NOMO-1 treated with DMSO at 0.1 percent for 48 hours (cell line): ENCODE data around the gene RAB4A.
A peak's percentile ranks its signal among the peaks of the same experiment; 100 is the strongest.
"Not testable (repeated sequence)": the region's sequence is repeated elsewhere in the genome, so short reads cannot be mapped to it uniquely, and the experiment has no call there.

Experiments
- DNase-seq: peaks from one replicate; lab custom pipeline; 2025; ENCODE audit not compliant: unreplicated experiment; lab: John Stamatoyannopoulos, UW

RAB4A gene

DNA sequence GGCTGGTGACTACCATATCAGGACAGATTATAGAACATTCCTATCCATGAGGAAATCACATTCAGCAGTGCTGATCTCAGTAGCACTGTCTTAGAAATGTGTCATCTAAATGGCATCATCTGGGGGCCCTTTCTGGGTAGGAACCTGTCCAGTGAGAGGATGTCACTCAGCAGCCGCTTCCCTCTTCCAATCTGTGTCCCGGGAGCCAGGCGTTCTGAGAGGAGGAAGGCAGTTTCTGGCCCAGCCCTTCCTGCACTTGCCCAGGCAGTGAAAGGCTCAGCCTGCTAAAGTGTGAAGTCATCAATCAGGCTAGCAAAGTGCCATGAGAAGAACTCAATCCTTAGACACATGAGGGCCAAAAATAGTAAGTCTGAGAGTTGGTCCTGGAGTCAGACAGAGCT lies 25.6 kb downstream of the RAB4A start:
- DNase-seq, result no peak

DNA sequence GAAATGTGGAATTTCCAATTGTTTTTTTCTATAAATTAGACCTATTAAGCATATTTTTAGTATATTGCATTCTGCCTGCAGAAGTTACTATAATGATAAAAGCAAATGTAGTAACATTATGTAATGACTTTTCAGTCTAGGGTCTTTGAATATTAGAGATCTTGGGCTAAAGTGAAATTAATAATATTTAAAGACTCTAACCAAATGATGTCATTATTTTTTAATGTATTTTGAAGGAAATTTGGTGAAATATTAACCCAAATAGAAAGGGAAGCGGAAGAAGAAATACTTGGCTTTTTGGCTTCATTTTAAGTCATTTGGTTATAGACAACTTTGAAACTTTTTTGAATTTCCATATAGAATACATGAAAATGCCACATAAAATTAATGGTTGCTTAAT lies 26.8 kb downstream of the RAB4A start:
- no peak for DNase-seq

DNA sequence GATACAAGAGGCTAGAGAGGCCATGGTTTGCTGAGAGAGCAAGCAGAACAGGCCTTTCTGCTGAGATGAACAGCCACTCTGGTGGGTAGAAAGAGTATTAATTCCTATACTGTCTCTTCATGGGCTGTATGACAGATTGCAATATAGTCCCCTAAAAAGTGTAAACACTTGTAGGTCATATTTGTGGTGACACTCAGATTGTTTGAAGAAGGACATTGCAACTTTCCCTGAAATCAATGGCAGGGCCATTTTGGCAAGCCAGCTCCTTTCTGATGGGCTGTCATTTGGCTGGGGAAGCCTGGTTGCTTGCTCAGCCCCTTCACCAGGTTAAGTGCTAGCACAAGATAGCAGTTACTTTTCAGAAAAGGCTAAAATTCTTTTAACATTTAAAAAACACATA lies 27.5 kb downstream of the RAB4A start:
- no peak for DNase-seq

- no peak for DNase-seq
These were observed 28.1 kb downstream of the RAB4A start for GRCh38 chr1:229298887-229299503.

GRCh38 chr1:229300099-229300757 lies 29.3 kb downstream of the RAB4A start:
- no peak for DNase-seq

DNA sequence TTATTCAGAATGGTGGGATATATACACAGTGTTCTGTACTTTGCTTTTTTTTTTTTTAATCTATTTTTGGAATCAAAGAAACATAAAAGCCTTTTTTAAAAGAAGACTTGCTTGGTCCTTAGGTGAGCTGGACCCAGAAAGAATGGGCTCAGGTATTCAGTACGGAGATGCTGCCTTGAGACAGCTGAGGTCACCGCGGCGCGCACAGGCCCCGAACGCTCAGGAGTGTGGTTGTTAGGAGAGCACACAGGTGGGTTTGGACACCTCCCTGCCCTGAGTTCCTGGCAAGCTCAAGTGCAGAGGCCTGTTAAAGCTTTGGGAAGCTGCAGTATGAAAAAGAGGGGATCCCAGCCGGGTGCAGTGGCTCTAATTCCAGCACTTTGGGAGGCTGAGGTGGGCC lies 31.8 kb downstream of the RAB4A start:
- no peak for DNase-seq

DNA sequence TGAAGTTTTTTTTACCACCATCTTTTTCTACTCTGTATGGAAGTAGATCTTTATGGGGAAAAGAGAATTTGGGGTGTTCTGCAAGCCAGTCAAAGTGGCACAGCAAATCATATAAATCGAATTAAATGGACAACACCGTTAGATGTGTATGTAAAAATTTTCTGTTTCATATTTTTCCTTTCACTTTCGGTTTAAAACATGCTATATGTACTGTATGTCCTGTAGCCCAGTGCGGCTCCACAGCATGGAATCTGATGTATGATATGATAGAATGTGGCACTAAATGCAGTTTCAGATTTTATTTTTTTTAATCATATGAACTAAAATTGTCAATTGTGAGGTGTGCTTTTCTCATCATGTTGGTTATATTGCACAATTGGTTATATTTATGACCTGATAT lies 32.9 kb downstream of the RAB4A start:
- DNase-seq, result no peak

DNA sequence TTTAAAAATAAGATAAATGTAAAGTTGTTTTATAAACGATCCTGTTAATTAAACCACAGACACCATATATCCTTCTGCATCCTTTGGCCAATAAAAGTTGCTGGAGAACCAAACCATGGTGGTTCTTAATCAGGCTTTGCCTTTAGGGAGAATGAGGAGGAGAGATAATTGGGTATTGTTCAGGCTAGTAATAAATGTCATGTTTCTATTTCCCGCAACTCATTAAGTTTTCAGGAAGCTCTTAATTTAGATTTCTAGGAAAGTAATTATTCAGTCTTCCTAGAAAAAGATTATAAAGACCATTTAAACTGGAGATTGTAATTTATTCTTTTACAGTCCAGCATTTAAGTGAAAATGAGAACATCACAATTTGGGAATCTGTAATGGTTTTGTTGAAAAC lies 34.5 kb downstream of the RAB4A start:
- no peak for DNase-seq

GRCh38 chr1:229309074-229309473 lies 38.2 kb downstream of the RAB4A start:
- no peak for DNase-seq

- DNase-seq, result no peak
These were observed 38.8 kb downstream of the RAB4A start for GRCh38 chr1:229309684-229310083.

GRCh38 chr1:229310833-229311232 lies 39.9 kb downstream of the RAB4A start:
- no peak for DNase-seq

GRCh38 chr1:229316166-229316565 lies 45.3 kb downstream of the RAB4A start:
- DNase-seq, result no peak

GRCh38 chr1:229318056-229318455 lies 47.1 kb downstream of the RAB4A start:
- DNase-seq, result no peak

DNA sequence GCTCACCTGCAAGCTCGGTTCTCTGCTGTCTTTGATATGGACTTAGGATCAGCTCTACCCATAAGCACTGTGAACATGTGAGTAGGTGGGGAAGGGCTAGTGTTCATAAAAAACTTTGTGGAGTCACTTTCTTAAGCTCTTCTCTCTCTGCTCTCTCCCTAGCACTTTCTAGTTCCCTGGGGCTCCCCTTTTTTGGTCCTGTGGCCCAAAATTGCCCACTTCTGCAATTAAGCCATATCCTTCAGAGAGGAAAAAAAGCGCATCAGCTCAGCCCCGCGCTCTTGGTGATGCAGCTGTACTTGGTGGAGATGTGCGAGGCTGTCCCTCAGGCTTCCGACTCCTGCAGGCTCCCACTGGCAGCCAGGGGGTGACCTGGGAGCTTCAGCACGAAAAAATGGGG lies 48.6 kb downstream of the RAB4A start:
- DNase-seq, result no peak

DNA sequence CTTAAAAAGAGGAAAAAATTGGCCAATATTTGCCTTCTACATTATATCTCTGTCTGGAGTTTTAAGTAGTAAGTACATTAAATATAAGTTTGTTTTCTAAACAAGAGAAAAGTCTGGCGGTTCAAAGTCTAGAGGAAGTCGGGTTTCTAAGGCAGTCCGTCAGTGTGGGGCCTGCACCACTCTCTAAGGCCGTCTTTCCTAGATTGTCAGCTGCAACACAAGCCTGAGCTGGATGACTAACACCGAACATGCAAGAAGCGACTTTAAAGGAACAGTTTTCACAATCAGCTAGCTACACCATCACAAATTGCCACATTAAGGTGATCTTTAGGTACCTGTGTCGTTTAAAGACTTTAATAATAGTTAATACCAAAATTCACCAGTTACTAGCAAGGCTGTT lies 52.3 kb downstream of the RAB4A start:
- DNase-seq, result no peak

- no peak for DNase-seq
These were observed 53.1 kb downstream of the RAB4A start for GRCh38 chr1:229323885-229324553.

- DNase-seq, result no peak
These were observed 54.5 kb downstream of the RAB4A start for GRCh38 chr1:229325401-229325800.

- DNase-seq, result peak; percentile 16
These were observed 55.1 kb downstream of the RAB4A start for GRCh38 chr1:229325853-229326487.

DNA sequence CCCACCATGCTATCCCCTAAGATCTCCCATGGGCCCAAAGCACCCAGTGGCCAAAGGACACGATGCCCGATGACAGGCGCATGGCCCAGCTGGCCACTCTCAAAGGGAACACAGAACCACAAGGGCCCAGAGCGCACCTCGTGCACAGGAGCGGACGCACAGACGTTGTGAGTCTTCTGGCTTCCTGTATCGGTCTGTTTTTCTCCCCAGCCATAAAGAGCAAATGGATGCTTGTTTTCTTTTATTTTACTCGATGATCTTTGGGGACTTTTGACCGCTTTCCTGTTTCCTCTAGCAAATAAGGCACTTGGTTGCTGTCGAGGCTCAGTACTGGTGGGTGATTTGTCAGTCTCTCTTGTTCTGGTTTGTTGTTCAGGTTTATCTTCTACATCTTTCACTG lies 55.7 kb downstream of the RAB4A start:
- DNase-seq, result no peak

DNA sequence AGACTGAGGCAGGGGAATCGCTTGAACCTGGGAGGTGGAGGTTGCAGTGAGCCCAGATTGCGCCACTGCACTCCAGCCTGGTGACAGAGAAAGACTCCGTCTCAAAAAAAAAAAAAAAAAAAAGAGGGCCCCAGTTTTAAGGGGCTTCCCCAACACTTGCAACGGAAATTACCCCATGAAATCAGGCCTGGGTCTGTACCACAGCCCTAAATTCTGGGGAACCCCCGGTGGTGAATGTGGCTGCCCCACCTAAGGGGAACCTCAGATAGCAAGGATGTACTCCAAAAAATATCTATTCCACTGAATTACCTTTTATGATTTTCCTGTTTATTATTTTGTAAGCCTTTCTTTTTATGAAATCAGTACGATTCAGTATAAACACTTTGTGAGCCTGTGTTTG lies 56.9 kb downstream of the RAB4A start:
- DNase-seq, result not testable (repeated sequence)

GRCh38 chr1:229328598-229329362 lies 57.9 kb downstream of the RAB4A start:
- no peak for DNase-seq
